Activated CD8-positive, alpha-beta T cell treated with anti-CD3 and anti-CD28 coated beads for 36 hours (primary cell): ENCODE measurements around the gene PITPNC1. TPM values are rescaled to one million over a fixed set of nuclear protein-coding genes. Genes with fewer than 3 reads are reported as not detected.
A peak's percentile ranks its signal among the peaks of the same experiment; 100 is the strongest.

Experiments
- ATAC-seq: fragments of 200-7000 bp; cut with Tn5 transposase; one replicate; pipeline ENCODE4 v1.10.0; 2021; ENCODE audit warnings: mild to moderate bottlenecking, moderate library complexity
- CTCF ChIA-PET: fragments of 350-600 bp; sonication (Branson Sonifier 250); formaldehyde crosslinking; loops from one replicate; lab custom pipeline; 2021; ENCODE audit warnings: antibody characterized with exemption; lab: Charles Lee
- POLR2A ChIA-PET: fragments of 350-600 bp; sonication (Branson Sonifier 250); formaldehyde crosslinking; loops from one replicate; lab custom pipeline; 2021; ENCODE audit warnings: antibody characterized with exemption; lab: Charles Lee
- DNase-seq: peaks from one replicate; pipeline ENCODE4 v3.0.0-alpha.2; 2020
- H3K27ac Mint-ChIP-seq: one replicate; pipeline ENCODE4 v1.8.0; 2021; ENCODE audit warnings: mild to moderate bottlenecking, mixed read lengths
- H3K27me3 Mint-ChIP-seq: one replicate; pipeline ENCODE4 v1.8.0; 2021; ENCODE audit warnings: mixed read lengths
- H3K36me3 Mint-ChIP-seq: one replicate; pipeline ENCODE4 v1.8.0; 2021; ENCODE audit warnings: low read depth, mixed read lengths
- H3K4me1 Mint-ChIP-seq: one replicate; pipeline ENCODE4 v1.8.0; 2021; ENCODE audit warnings: low read depth, mixed read lengths
- H3K4me3 Mint-ChIP-seq: one replicate; pipeline ENCODE4 v1.8.0; 2021; ENCODE audit warnings: mild to moderate bottlenecking, moderate library complexity, mixed read lengths
- H3K9me3 Mint-ChIP-seq: one replicate; pipeline ENCODE4 v1.8.0; 2021; ENCODE audit warnings: mixed read lengths
- CTCF ChIP-seq: fragments of 200-600 bp; IDR thresholded peaks from one replicate; pipeline ENCODE4 v1.8.0; 2022; ENCODE audit warnings: antibody characterized with exemption, mild to moderate bottlenecking
- intact Hi-C: fragments of 100-400 bp; cut with micrococcal nuclease; formaldehyde crosslinking; loops from one replicate; pipeline ENCODE4 v1.10.0; 2022
- total RNA-seq, 2 experiments: library from RNA; stranded (reverse); gene quantifications; one replicate each; pipeline ENCODE4 v1.2.3, GENCODE V29; 2021

PITPNC1 gene
- total RNA-seq, 2 experiments from 2014 or later: 51.8 to 56.3 TPM

DNA sequence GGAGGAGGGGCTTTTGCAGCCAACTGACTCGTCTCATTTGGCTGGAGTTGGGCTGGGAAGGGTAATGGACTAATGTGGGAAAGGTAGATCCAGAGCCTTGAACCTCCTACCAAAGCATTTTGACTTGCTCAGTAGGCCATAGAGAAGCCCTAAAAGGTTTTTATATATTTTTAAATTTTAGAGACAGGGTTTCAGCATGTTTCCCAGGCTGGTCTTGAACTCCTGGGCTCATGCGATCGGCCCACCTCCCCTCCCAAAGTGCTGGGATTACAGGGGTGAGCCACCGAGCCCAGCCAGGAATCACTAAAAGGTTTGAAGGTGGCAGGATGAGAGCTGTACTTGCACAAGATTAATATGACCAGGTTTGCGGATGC lies 2.0 kb upstream of the PITPNC1 start:
- Mint-ChIP-seq H3K4me3 (peak overlapping the region; percentile 22), H3K4me1 (peaks cover 30% of the 10 kb centered on the region), H3K27ac (no peak overlapping the region), H3K9me3 (no peaks in the 10 kb centered on the region), H3K27me3 (no peaks in the 10 kb centered on the region), H3K36me3 (peaks cover 11% of the 10 kb centered on the region)
- ATAC-seq (no peak), DNase-seq (no peak)
- intact Hi-C loops: loop anchor here (5.0 kb wide), 2 partner anchors 57 to 227 kb away; no protein-coding TSS in a partner anchor
- ChIA-PET POLR2A (interaction anchor here (0.6 to 6.6 kb wide), 7 partner anchors 9 to 342 kb away, joined by 3 to 86 read pairs (median 4); partner anchors contain the start of gene PSMD12), CTCF (interaction anchor here (0.6 to 10.8 kb wide), 56 partner anchors 11 to 450 kb away, joined by 3 to 201 read pairs (median 5); partner anchors contain the start of genes NOL11 and PSMD12)
- no peak for TF ChIP-seq CTCF

GRCh38 chr17:67375716-67376115 lies 1.4 kb upstream of the PITPNC1 start:
- no peaks in the 10 kb centered on the region for H3K27me3 Mint-ChIP-seq
- ATAC-seq: no peak
- H3K9me3 Mint-ChIP-seq: no peaks in the 10 kb centered on the region
- peaks cover 15% of the 10 kb centered on the region for H3K36me3 Mint-ChIP-seq
- peaks cover 34% of the 10 kb centered on the region for H3K4me1 Mint-ChIP-seq
- H3K27ac Mint-ChIP-seq: no peak overlapping the region
- no peak for TF ChIP-seq CTCF
- intact Hi-C loops: loop anchor here (5.0 kb wide), 2 partner anchors 57 to 227 kb away; no protein-coding TSS in a partner anchor
- DNase-seq: no peak
- ChIA-PET CTCF (interaction anchor here (0.9 to 10.8 kb wide), 28 partner anchors 11 to 449 kb away, joined by 3 to 201 read pairs (median 6); partner anchors contain the start of gene PSMD12), POLR2A (interaction anchor here (1.0 to 6.6 kb wide), 8 partner anchors 10 to 341 kb away, joined by 3 to 86 read pairs (median 4); partner anchors contain the start of gene PSMD12)
- H3K4me3 Mint-ChIP-seq: peak overlapping the region; percentile 73

DNA sequence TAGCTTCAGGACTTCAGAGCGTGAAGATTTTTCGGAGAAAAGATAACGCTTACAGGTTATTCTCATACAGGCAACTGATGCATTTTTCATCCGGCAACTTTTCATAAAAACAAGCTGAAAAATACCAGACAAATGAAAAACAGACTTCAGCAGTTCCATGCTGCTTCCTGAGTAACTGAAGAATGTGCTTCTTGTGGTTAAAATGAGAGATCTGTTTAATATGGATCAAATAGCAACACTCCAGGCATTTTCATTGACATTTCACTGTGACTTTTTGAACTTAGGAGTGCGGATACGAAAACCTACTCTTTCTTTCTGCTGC lies 705 bp upstream of the PITPNC1 start:
- DNase-seq (no peak), ATAC-seq (no peak)
- Mint-ChIP-seq H3K27me3 (no peaks in the 10 kb centered on the region), H3K4me1 (peaks cover 35% of the 10 kb centered on the region), H3K27ac (peak overlapping the region; percentile 86), H3K4me3 (peak overlapping the region; percentile 73), H3K9me3 (no peaks in the 10 kb centered on the region), H3K36me3 (peaks cover 15% of the 10 kb centered on the region)
- ChIA-PET POLR2A (interaction anchor here (1.4 to 6.6 kb wide), 5 partner anchors 11 to 101 kb away, joined by 3 to 86 read pairs (median 9); partner anchors contain the start of gene PSMD12), CTCF (interaction anchor here (0.8 to 10.8 kb wide), 17 partner anchors 9 to 317 kb away, joined by 3 to 201 read pairs (median 17); partner anchors contain the start of gene PSMD12)
- intact Hi-C loops: loop anchor here (5.0 kb wide), 2 partner anchors 56 to 226 kb away; no protein-coding TSS in a partner anchor
- no peak for TF ChIP-seq CTCF

- DNase-seq (peak; percentile 65), ATAC-seq (peak; percentile 11)
- intact Hi-C loops: loop anchor here (5.0 kb wide), 2 partner anchors 55 to 225 kb away; no protein-coding TSS in a partner anchor
- H3K36me3 Mint-ChIP-seq: peaks cover 18% of the 10 kb centered on the region
- H3K4me3 Mint-ChIP-seq: peak overlapping the region; percentile 73
- H3K27ac Mint-ChIP-seq: peak overlapping the region; percentile 90
- no peaks in the 10 kb centered on the region for H3K9me3 Mint-ChIP-seq
- TF ChIP-seq CTCF: no peak
- H3K27me3 Mint-ChIP-seq: no peaks in the 10 kb centered on the region
- POLR2A ChIA-PET: interaction anchor here (0.5 to 6.6 kb wide), 31 partner anchors 8 to 354 kb away, joined by 3 to 86 read pairs (median 4); partner anchors contain the start of genes NOL11 and PSMD12
- peaks cover 46% of the 10 kb centered on the region for H3K4me1 Mint-ChIP-seq
- CTCF ChIA-PET: interaction anchor here (0.8 to 10.8 kb wide), 45 partner anchors 11 to 330 kb away, joined by 3 to 201 read pairs (median 8); partner anchors contain the start of gene PSMD12
These were observed 690 bp downstream of the PITPNC1 start for GRCh38 chr17:67377488-67378453.
